HG03159 (cell line): ENCODE data around the gene CDHR5.

ENCODE experiments used
- ATAC-seq: cut with Tn5 transposase; IDR thresholded peaks from one replicate; pipeline ENCODE4 v1.9.1; 2021; ENCODE audit warnings: mild to moderate bottlenecking, moderate library complexity; ENCODE audit not compliant: unreplicated experiment

CDHR5 gene

DNA sequence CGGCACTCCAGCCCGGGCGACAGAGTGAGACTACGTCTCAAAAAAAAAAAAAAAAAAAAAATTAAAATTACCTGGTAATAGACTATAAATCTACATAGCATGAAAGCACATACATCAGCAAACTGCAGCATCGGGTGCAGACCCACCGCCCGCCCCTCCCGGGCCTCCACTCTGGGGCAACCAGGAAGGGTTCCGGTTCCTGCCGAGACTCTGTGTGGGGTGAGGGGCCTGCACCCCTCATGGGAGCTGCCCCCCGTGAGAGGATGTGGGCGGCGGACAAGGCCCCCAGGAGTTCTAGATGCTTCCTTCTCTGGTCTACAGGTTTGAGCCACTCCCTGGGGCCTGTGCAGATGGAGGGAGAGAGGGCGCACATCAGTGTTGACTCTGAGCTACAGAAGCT is 21.5 kb upstream of the CDHR5 start:
- no peak for ATAC-seq

GRCh38 chr11:645536-645935 is 20.8 kb upstream of the CDHR5 start:
- no peak for ATAC-seq

- no peak for ATAC-seq
Measured at GRCh38 chr11:643849-644738, 19.3 kb upstream of the CDHR5 start.

DNA sequence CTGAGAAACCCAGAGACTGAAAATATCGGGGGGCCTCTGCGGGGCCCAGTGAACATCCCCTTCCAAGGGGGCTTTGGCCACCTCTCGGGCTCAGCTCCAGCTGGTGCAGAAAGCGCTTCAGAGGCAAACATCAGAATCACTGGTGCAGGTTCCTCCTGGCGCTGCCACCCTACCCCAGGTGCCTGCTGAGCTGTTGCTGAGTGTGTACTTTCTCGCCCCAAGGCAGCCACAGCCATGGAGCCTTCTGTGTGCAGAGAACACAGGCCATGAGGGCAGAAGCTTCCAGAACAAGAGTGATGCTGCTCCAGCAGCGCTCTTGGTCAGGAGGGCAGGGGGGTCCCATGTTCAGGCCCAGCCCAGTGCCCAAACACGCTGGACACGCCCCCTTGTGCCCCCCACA is 18.6 kb upstream of the CDHR5 start:
- ATAC-seq = no peak

DNA sequence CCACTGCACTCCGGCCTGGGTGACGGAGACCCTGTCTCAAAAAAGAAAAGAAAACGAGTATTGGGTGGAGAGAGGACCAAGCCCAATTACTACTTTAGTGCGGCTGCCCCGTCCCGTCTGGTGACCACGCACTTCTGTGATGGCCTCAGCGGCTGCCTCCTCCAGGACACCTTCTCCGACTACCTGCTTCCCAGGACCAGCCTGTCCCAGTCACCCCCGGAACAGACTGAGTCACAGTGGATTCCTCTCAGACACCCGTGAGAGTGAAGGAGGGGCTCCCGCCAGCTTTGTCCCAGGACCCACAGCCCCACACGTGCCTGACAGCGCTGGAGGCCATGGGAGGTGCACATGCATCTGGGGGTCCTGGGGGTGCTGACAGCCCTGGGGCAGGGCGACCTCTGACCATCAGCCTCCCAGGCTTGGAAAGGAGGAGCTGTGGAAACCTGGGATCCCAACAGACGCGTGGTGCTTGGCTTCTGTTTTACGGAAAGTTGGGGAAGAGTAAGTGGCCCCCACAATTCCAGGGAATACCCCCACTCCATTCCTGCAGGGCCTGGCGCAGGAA is 17.1 kb upstream of the CDHR5 start:
- no peak for ATAC-seq

- ATAC-seq = no peak
Measured at GRCh38 chr11:640021-640706, 15.4 kb upstream of the CDHR5 start.

GRCh38 chr11:639332-639955 is 14.7 kb upstream of the CDHR5 start:
- no peak for ATAC-seq

GRCh38 chr11:638631-639331 is 14.0 kb upstream of the CDHR5 start:
- ATAC-seq = no peak

GRCh38 chr11:637593-638521 is 13.1 kb upstream of the CDHR5 start:
- no peak for ATAC-seq

GRCh38 chr11:637333-637592 is 12.5 kb upstream of the CDHR5 start:
- no peak for ATAC-seq

DNA sequence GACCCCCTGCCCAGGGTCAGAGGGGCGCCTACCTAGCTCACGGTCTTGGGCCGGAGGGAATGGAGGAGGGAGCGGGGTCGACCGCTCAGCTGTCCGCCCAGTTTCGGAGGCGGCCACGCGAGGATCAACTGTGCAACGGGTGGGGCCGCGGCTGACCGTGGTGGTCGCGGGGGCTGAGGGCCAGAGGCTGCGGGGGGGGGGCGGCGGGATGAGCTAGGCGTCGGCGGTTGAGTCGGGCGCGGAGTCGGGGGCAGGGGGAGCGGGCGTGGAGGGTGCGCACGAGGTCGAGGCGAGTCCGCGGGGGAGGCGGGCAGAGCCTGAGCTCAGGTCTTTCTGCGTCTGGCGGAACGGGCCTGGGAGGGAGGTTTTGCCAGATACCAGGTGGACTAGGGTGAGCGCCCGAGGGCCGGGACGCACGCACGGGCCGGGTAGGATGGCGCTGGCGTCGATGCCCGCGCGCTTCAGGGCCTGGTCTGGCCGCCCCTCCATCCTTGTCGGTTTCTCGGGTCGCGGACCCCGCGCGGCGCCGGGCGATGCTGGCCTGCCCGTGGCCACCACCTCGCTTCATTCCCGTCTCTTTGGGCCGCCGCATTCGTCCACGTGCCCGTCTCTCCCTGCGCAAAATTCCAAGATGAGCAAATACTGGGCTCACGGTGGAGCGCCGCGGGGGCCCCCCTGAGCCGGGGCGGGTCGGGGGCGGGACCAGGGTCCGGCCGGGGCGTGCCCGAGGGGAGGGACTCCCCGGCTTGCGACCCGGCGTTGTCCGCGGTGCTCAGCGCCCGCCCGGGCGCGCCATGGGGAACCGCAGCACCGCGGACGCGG is 12.0 kb upstream of the CDHR5 start, which contains the start of gene DRD4:
Gene DRD4, plus strand, starts transcription at position 759 of the 822 bp plus-strand sequence. Its CDS starts 36 bp downstream, at position 795.
- no peak for ATAC-seq

DNA sequence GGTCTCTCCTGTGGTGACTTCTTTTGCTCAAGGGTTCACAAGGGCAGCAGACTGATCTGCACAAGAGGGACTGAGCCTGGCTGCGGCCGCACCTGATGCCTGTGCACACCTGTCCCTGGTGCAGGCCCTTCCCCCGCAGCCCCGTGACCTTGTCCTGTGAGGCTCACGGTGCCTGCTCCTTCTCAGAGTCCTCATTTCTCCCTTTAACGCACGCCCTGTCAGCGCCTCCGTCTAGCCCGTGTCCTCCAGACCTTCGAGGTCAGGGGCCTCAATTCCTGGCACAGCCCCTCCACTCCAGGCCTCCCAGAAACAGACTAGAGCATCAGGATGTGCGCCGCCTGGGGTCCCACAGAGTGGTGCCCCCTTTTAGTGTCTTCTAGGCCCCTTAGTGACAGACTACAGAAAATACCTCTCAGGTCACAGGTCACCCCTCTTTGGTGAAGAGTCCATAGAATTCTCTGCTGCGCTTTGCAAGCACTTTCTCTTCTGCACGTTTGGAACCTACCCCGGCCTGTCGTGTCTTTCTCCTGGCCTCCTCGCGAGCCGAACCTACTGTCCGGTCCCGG is 11.3 kb upstream of the CDHR5 start:
- ATAC-seq = no peak

DNA sequence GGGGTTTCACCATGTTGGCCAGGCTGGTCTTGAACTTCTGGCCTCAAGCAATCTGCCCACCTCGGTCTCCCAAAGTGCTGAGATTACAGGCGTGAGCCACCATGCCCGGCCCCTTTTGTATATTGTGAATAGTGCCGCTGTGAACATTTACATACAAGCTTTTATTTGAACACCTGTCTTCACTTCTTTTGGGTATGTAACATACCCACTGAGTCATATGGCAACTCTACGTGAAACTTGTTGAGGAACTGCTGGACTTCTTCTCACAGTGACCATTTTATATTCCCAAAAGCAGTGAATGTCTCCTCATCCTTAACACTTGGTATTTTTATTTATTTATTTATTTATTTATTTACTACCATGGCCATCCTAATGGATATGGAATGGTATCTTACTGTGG is 6.1 kb upstream of the CDHR5 start:
- ATAC-seq = no peak

DNA sequence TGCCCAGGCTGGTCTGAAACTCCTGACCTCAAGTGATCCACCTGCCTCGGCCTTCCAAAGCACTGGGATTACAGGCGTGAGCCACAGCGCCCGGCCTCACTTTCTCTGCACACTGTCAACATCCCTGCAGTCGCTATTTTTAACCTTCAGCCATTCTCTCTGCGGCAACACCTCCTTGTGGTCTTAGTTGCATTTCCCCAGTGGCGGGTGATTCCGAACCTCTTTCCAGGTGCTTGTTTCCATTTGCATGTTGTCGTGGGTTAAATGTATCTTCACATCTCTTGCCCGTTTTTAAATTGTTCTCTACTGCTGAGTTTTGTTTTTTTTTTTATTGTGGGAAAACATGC is 4.5 kb upstream of the CDHR5 start:
- no peak for ATAC-seq

GRCh38 chr11:628056-628455 is 3.3 kb upstream of the CDHR5 start:
- ATAC-seq = no peak

DNA sequence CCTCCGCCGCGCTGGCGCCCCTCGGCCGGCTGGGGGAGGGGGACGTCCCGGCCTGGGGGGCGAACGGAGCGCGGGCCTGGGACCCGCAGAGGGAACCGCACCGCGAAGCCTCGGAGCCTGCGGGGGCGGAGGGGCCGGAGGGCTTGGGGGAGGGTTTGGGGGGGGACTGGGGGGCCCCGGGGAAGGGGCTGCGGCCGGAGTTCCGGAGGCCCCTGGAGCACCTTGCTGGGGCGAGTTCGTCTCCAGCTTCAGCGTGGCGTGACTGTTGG is 2.5 kb upstream of the CDHR5 start:
- no peak for ATAC-seq

GRCh38 chr11:626475-627307 is 1.9 kb upstream of the CDHR5 start, which contains the start of gene SCT:
SCT (minus strand) TSS chr11:627181; CDS start chr11:627143, 38 bp downstream.
- ATAC-seq = no peak

- no peak for ATAC-seq
Measured at GRCh38 chr11:625636-626268, 997 bp upstream of the CDHR5 start.
